HG02588 (cell line): ENCODE measurements around the gene ADAMTS20.
A peak's percentile ranks its signal among the peaks of the same experiment; 100 is the strongest.

Experiments used
- ATAC-seq: cut with Tn5 transposase; IDR thresholded peaks from one replicate; pipeline ENCODE4 v1.9.1; 2021; ENCODE audit warnings: mild to moderate bottlenecking, moderate library complexity; ENCODE audit not compliant: unreplicated experiment

ADAMTS20 gene

GRCh38 chr12:43493261-43493797 lies 58.7 kb downstream of the ADAMTS20 start:
- ATAC-seq, result no peak

- ATAC-seq, result no peak
These were observed 69.5 kb downstream of the ADAMTS20 start for GRCh38 chr12:43482311-43483085.

GRCh38 chr12:43480591-43480990 lies 71.4 kb downstream of the ADAMTS20 start:
- no peak for ATAC-seq

GRCh38 chr12:43462741-43463140 lies 89.3 kb downstream of the ADAMTS20 start:
- no peak for ATAC-seq

- no peak for ATAC-seq
These were observed 89.9 kb downstream of the ADAMTS20 start for GRCh38 chr12:43462080-43462479.

GRCh38 chr12:43459285-43459684 lies 92.7 kb downstream of the ADAMTS20 start:
- ATAC-seq, result no peak

GRCh38 chr12:43453761-43454160 lies 98.2 kb downstream of the ADAMTS20 start:
- no peak for ATAC-seq

GRCh38 chr12:43444940-43445564 lies 107.0 kb downstream of the ADAMTS20 start:
- peak; percentile 49 for ATAC-seq

GRCh38 chr12:43436597-43436996 lies 115.4 kb downstream of the ADAMTS20 start:
- ATAC-seq, result no peak

GRCh38 chr12:43434614-43435013 lies 117.4 kb downstream of the ADAMTS20 start:
- no peak for ATAC-seq

- no peak for ATAC-seq
These were observed 123.9 kb downstream of the ADAMTS20 start for GRCh38 chr12:43428088-43428600.

GRCh38 chr12:43425361-43425760 lies 126.6 kb downstream of the ADAMTS20 start:
- ATAC-seq, result no peak

- ATAC-seq, result no peak
These were observed 135.0 kb downstream of the ADAMTS20 start for GRCh38 chr12:43416981-43417380.

GRCh38 chr12:43407816-43408645 lies 144.0 kb downstream of the ADAMTS20 start:
- peak; percentile 72 for ATAC-seq

- ATAC-seq, result no peak
These were observed 145.2 kb downstream of the ADAMTS20 start for GRCh38 chr12:43406801-43407200.

GRCh38 chr12:43402436-43402835 lies 149.6 kb downstream of the ADAMTS20 start:
- ATAC-seq, result no peak

GRCh38 chr12:43401096-43401495 lies 150.9 kb downstream of the ADAMTS20 start:
- ATAC-seq, result no peak

- ATAC-seq, result no peak
These were observed 155.3 kb downstream of the ADAMTS20 start for GRCh38 chr12:43396671-43397070.

GRCh38 chr12:43392116-43392515 lies 159.9 kb downstream of the ADAMTS20 start:
- no peak for ATAC-seq

- ATAC-seq, result no peak
These were observed 170.1 kb downstream of the ADAMTS20 start for GRCh38 chr12:43381879-43382278.

- ATAC-seq, result no peak
These were observed 173.6 kb downstream of the ADAMTS20 start for GRCh38 chr12:43378448-43378847.
